Ishikawa (cell line): ENCODE measurements around the gene SRBD1.

Source experiments
- CEBPB ChIP-seq: IDR thresholded peaks from 2 replicates; pipeline ENCODE4 v1.6.1; 2012
- CREB1 ChIP-seq: IDR thresholded peaks from 2 replicates; pipeline ENCODE4 v1.6.1; 2012; ENCODE audit warnings: low read depth
- EGR1 ChIP-seq: IDR thresholded peaks from 2 replicates; pipeline ENCODE4 v1.6.1; 2012
- EP300 ChIP-seq: IDR thresholded peaks from 2 replicates; pipeline ENCODE4 v1.6.1; 2012; ENCODE audit warnings: borderline replicate concordance
- FOXM1 ChIP-seq: IDR thresholded peaks from 2 replicates; pipeline ENCODE4 v1.6.1; 2012; ENCODE audit warnings: low read depth, borderline replicate concordance
- MAX ChIP-seq: IDR thresholded peaks from 2 replicates; pipeline ENCODE4 v1.6.1; 2012
- NFIC ChIP-seq: IDR thresholded peaks from 2 replicates; pipeline ENCODE4 v1.6.1; 2012
- RAD21 ChIP-seq: IDR thresholded peaks from 2 replicates; pipeline ENCODE4 v1.6.1; 2012; ENCODE audit warnings: low read depth
- REST ChIP-seq: IDR thresholded peaks from 2 replicates; pipeline ENCODE4 v1.6.1; 2012; ENCODE audit warnings: low read depth, mild to moderate bottlenecking
- TAF1 ChIP-seq: IDR thresholded peaks from 2 replicates; pipeline ENCODE4 v1.6.1; 2012; ENCODE audit warnings: low read depth, mild to moderate bottlenecking
- TCF12 ChIP-seq: IDR thresholded peaks from 2 replicates; pipeline ENCODE4 v1.6.1; 2012; ENCODE audit warnings: low read depth
- TEAD4 ChIP-seq: IDR thresholded peaks from 2 replicates; pipeline ENCODE4 v1.6.1; 2012
- USF1 ChIP-seq: IDR thresholded peaks from 2 replicates; pipeline ENCODE4 v1.6.1; 2012
- YY1 ChIP-seq: IDR thresholded peaks from 2 replicates; pipeline ENCODE4 v1.6.1; 2012; ENCODE audit warnings: low read depth
- ZBTB7A ChIP-seq: IDR thresholded peaks from 2 replicates; pipeline ENCODE4 v1.6.1; 2012; ENCODE audit warnings: low read depth

SRBD1 gene

GRCh38 chr2:45578056-45578843, 32.8 kb downstream of the SRBD1 start:
- TF ChIP-seq RAD21 (peak; percentile 50), ZBTB7A (no peak), EGR1 (no peak), NFIC (no peak), TCF12 (no peak)

GRCh38 chr2:45577441-45577840, 33.6 kb downstream of the SRBD1 start:
- TF ChIP-seq YY1 (no peak), RAD21 (no peak), FOXM1 (no peak), TAF1 (no peak), MAX (no peak), TCF12 (no peak), ZBTB7A (no peak), TEAD4 (no peak), USF1 (no peak), EP300 (no peak), REST (no peak), CEBPB (no peak), EGR1 (no peak), NFIC (no peak), CREB1 (no peak)

- no peak for TF ChIP-seq EGR1
- no peak for TF ChIP-seq USF1
- no peak for TF ChIP-seq REST
- no peak for TF ChIP-seq YY1
- no peak for TF ChIP-seq CREB1
- TF ChIP-seq TEAD4: no peak
- TF ChIP-seq EP300: no peak
Observed at GRCh38 chr2:45575881-45576280, 35.2 kb downstream of the SRBD1 start.

GRCh38 chr2:45572979-45573378, 38.1 kb downstream of the SRBD1 start:
- TF ChIP-seq FOXM1 (no peak), CEBPB (no peak)

GRCh38 chr2:45571940-45572339, 39.1 kb downstream of the SRBD1 start:
- TF ChIP-seq EGR1 (no peak), TAF1 (no peak), TCF12 (no peak), REST (no peak), CREB1 (no peak), ZBTB7A (no peak), YY1 (no peak), TEAD4 (no peak), FOXM1 (no peak), USF1 (no peak), EP300 (no peak), NFIC (no peak), CEBPB (no peak), RAD21 (no peak), MAX (no peak)
